GM19455 (cell line): ENCODE results near the gene GRIN2A.
A peak's percentile ranks its signal among the peaks of the same experiment; 100 is the strongest.

Experiments used
- ATAC-seq: cut with Tn5 transposase; IDR thresholded peaks from one replicate; pipeline ENCODE4 v1.9.1; 2021; ENCODE audit not compliant: unreplicated experiment

Gene GRIN2A

GRCh38 chr16:9977333-9977897 is 204.8 kb downstream of the GRIN2A start:
- ATAC-seq: no peak

- ATAC-seq: no peak
Observed at GRCh38 chr16:9976601-9977000, 205.6 kb downstream of the GRIN2A start.

- ATAC-seq: no peak
Observed at GRCh38 chr16:9971907-9972306, 210.3 kb downstream of the GRIN2A start.

- no peak for ATAC-seq
Observed at GRCh38 chr16:9970796-9971195, 211.4 kb downstream of the GRIN2A start.

GRCh38 chr16:9970244-9970643 is 212.0 kb downstream of the GRIN2A start:
- no peak for ATAC-seq

GRCh38 chr16:9969580-9969979 is 212.6 kb downstream of the GRIN2A start:
- ATAC-seq: no peak

- ATAC-seq: peak; percentile 61
Observed at GRCh38 chr16:9966569-9967157, 215.6 kb downstream of the GRIN2A start.

- ATAC-seq: no peak
Observed at GRCh38 chr16:9965079-9965478, 217.1 kb downstream of the GRIN2A start.

- ATAC-seq: no peak
Observed at GRCh38 chr16:9964426-9964825, 217.8 kb downstream of the GRIN2A start.

GRCh38 chr16:9957433-9957832 is 224.8 kb downstream of the GRIN2A start:
- ATAC-seq: no peak

GRCh38 chr16:9957002-9957401 is 225.2 kb downstream of the GRIN2A start:
- no peak for ATAC-seq

GRCh38 chr16:9955677-9956076 is 226.6 kb downstream of the GRIN2A start:
- no peak for ATAC-seq

GRCh38 chr16:9953908-9954570 is 228.2 kb downstream of the GRIN2A start:
- ATAC-seq: no peak

GRCh38 chr16:9950658-9951057 is 231.6 kb downstream of the GRIN2A start:
- ATAC-seq: no peak

GRCh38 chr16:9949396-9949795 is 232.8 kb downstream of the GRIN2A start:
- ATAC-seq: no peak

GRCh38 chr16:9948933-9949332 is 233.3 kb downstream of the GRIN2A start:
- ATAC-seq: no peak

GRCh38 chr16:9946022-9946720 is 236.1 kb downstream of the GRIN2A start:
- no peak for ATAC-seq

- no peak for ATAC-seq
Observed at GRCh38 chr16:9943121-9943520, 239.1 kb downstream of the GRIN2A start.

- ATAC-seq: no peak
Observed at GRCh38 chr16:9941245-9941644, 241.0 kb downstream of the GRIN2A start.

- no peak for ATAC-seq
Observed at GRCh38 chr16:9934723-9935508, 247.3 kb downstream of the GRIN2A start.
